ENCODE measurements around the gene PCID2. TPM values are rescaled to one million over a fixed set of nuclear protein-coding genes. Genes with fewer than 3 reads are reported as not detected.

Gene PCID2
- total RNA-seq, 4 donors from 2014 or later = 24.9 to 42.1 (median 36.8) TPM

DNA sequence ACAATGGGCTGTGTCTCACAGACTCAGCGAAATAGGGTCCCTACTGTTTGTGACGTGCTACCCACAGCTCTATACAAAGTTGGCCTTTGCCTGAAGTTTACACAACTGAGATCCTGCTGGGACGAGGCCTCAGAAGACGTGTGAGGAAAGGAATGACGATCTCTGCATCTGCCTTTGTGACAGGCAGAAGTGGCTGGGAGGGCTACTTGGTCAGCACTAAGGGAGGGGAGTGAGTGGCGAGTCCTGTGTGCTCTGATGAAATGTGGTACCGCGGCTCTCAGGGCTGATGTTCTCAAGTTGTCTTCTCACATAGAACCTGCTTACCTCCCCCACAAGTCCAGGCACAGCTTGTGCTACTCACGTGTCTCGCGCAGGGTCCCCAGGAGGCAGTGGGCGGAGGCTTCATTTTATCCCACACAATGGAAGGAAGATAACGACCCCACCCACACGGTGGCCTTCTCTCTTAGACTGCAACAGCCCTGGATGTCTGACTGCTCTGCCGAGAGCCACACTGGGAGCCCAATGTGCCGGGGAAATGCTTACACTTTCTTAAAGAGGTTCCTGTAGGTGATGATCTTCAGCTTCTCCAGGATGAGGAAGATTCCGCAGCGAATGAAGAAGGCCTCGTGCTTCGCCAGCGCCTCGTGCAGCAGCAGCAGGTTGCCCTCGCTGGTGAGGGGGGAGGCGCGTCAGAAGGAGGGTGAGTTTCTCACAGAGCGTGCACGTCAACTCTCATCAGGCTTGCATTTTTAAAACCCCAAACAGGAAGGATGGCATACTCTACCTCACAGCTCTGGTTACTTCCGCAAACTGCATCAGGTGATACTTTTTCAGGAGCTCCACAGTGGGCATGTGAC is 28.9 kb downstream of the PCID2 start:
- no peak for DNase-seq
- Histone ChIP-seq H3K9me3 (no peaks in the 10 kb centered on the region), H3K27me3 (no peaks in the 10 kb centered on the region), H3K4me3 (no peak overlapping the region), H3K4me1 (no peaks in the 10 kb centered on the region), H3K36me3 (peaks cover 0 to 95% (median 0%) of the 10 kb centered on the region in 3 donors), H3K27ac (no peak overlapping the region)
- no peak for TF ChIP-seq CTCF (IDR thresholded peaks at IDR 0.05)
- TF ChIP-seq POLR2A (IDR thresholded peaks at IDR 0.05) = no peak

DNA sequence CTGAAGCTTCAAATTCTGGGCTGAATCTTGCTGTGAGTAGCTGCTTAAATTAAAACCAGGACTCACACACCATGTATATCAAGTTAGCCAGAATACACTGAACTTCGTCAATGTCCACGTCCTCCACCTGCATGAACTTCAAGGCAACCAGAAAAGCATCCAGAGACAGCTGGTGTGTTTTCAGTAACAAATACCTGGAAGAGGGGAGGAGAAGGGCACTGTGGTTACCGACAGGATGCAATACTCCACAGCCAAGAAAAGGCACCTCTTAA is 29.6 kb downstream of the PCID2 start:
- no peaks in the 10 kb centered on the region for H3K9me3 ChIP-seq
- no peak overlapping the region for H3K4me3 ChIP-seq
- H3K27me3 ChIP-seq = no peaks in the 10 kb centered on the region
- TF ChIP-seq CTCF (IDR thresholded peaks at IDR 0.05) (no peak), POLR2A (IDR thresholded peaks at IDR 0.05) (no peak)
- no peaks in the 10 kb centered on the region for H3K4me1 ChIP-seq
- no peak for DNase-seq
- no peak overlapping the region for H3K27ac ChIP-seq
- peaks cover 0 to 92% (median 0%) of the 10 kb centered on the region in 3 donors for H3K36me3 ChIP-seq

DNA sequence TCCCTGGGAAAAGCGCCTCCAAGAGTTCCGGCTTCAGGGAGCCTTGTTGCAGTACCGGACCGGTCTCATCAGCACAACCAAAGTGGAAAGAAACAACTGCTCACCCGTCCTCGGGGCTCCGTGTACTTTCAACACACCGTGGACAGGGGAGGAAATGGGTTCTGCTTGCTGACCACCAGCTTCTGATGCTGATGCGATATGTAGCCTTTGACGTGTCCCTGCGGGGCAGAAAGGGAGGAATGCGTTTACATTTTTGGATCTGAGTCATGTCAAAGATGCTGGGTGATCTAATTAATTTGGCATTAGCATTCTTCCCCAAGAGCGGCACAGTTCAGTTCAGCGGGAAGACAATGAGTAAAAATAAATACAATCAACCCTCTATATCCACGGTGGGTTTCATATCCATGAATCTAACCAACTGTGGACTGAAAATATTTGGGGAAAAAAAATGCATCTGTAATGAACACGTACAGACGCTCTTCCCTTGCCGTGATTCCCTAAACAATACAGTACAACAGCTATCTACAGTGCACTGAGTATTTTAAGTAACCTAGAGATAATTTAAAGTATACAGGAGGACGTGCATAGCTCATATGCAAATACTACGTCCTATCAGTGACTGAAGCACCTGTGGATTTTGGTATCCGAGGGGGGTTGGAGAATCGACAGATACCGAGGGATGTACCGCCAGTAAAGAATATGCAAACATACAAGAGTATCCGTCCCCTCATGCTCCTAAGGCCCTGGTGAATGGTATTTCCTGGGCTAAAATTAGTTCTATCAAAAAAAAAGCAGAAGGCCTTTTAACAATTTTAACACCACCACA is 30.2 kb downstream of the PCID2 start:
- Histone ChIP-seq H3K27me3 (no peaks in the 10 kb centered on the region), H3K4me3 (no peak overlapping the region), H3K9me3 (no peaks in the 10 kb centered on the region), H3K27ac (no peak overlapping the region), H3K4me1 (no peaks in the 10 kb centered on the region), H3K36me3 (peaks cover 0 to 86% (median 0%) of the 10 kb centered on the region in 3 donors)
- TF ChIP-seq CTCF (IDR thresholded peaks at IDR 0.05) (no peak), POLR2A (IDR thresholded peaks at IDR 0.05) (no peak)
- DNase-seq = no peak

DNA sequence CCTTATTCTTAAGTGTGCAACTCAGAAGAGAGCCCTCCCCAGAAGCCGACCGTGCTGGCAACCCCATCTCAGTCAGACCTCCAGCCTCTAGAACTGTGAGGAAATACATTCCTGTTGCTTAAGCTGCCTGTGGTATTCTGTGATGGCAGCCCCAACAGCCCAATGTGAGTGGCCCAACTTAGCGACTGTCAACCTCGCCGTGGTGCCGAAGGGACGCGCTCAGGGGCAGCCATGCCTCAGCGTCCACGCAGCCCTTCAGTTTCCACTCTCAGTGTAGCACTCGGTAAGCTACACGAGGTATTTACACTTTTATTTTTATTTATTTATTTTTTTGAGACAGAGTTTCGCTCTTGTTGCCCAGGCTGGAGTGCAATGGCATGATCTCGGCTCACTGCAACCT is 31.6 kb downstream of the PCID2 start:
- Histone ChIP-seq H3K4me3 (no peak overlapping the region), H3K4me1 (no peaks in the 10 kb centered on the region), H3K27me3 (no peaks in the 10 kb centered on the region), H3K36me3 (peaks cover 0 to 76% (median 0%) of the 10 kb centered on the region in 3 donors), H3K27ac (no peak overlapping the region), H3K9me3 (no peaks in the 10 kb centered on the region)
- TF ChIP-seq CTCF (IDR thresholded peaks at IDR 0.05) = no peak
- no peak for TF ChIP-seq POLR2A (IDR thresholded peaks at IDR 0.05)
- DNase-seq = no peak

DNA sequence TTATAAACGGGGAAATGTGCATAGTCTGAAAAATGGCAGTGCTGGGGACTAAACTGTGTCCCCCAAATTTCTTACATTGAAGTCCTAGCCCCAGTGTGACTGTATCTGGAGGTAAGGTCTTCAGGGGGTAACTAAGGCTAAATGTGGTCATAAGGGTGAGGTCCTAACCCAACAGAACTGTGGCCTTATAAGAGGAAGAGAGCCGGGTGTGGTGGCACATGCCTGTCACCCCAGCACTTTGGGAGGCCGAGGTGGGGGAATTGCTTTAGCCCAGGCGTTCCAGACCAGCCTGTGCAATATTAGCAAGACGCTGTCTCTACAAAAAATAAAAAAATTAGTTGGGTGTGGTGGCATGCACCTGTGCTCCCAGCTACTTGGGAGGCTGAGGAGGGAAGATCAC is 32.2 kb downstream of the PCID2 start:
- TF ChIP-seq POLR2A (IDR thresholded peaks at IDR 0.05) (no peak), CTCF (IDR thresholded peaks at IDR 0.05) (no peak)
- Histone ChIP-seq H3K4me3 (no peak overlapping the region), H3K4me1 (no peaks in the 10 kb centered on the region), H3K36me3 (peaks cover 0 to 78% (median 0%) of the 10 kb centered on the region in 3 donors), H3K27ac (no peak overlapping the region), H3K9me3 (no peaks in the 10 kb centered on the region), H3K27me3 (no peaks in the 10 kb centered on the region)
- no peak for DNase-seq

Data from Peyer's patch (tissue), 4 donors.